IPS-20b (cell line): ENCODE measurements around the gene SENP1.

Experiments used
- H3K27ac ChIP-seq: one replicate; pipeline ENCODE4 v1.5.1; 2013; ENCODE audit warnings: low read length
- H3K27me3 ChIP-seq: 2 replicates; pipeline ENCODE4 v1.6.1; 2013; ENCODE audit warnings: mild to moderate bottlenecking, low read length, inconsistent platforms; ENCODE audit not compliant: insufficient read depth
- H3K36me3 ChIP-seq: 2 replicates; pipeline ENCODE4 v1.6.1; 2013; ENCODE audit warnings: low read depth, mild to moderate bottlenecking, inconsistent platforms, low read length, moderate library complexity; ENCODE audit not compliant: insufficient read depth
- H3K4me1 ChIP-seq: 2 replicates; pipeline ENCODE4 v1.6.1; 2013; ENCODE audit warnings: mild to moderate bottlenecking, control low read depth, inconsistent platforms, low read length, moderate library complexity; ENCODE audit not compliant: insufficient read depth
- H3K4me3 ChIP-seq: 2 replicates; pipeline ENCODE4 v1.5.1; 2013; ENCODE audit warnings: mild to moderate bottlenecking, low read length, inconsistent platforms
- H3K9ac ChIP-seq: 2 replicates; pipeline ENCODE4 v1.6.1; 2013; ENCODE audit warnings: low read depth, mild to moderate bottlenecking, inconsistent platforms, low read length, moderate library complexity
- H3K9me3 ChIP-seq: 2 replicates; pipeline ENCODE4 v1.6.1; 2013; ENCODE audit warnings: mild to moderate bottlenecking, low read depth, low read length, inconsistent platforms; ENCODE audit not compliant: insufficient read depth

The SENP1 gene

DNA sequence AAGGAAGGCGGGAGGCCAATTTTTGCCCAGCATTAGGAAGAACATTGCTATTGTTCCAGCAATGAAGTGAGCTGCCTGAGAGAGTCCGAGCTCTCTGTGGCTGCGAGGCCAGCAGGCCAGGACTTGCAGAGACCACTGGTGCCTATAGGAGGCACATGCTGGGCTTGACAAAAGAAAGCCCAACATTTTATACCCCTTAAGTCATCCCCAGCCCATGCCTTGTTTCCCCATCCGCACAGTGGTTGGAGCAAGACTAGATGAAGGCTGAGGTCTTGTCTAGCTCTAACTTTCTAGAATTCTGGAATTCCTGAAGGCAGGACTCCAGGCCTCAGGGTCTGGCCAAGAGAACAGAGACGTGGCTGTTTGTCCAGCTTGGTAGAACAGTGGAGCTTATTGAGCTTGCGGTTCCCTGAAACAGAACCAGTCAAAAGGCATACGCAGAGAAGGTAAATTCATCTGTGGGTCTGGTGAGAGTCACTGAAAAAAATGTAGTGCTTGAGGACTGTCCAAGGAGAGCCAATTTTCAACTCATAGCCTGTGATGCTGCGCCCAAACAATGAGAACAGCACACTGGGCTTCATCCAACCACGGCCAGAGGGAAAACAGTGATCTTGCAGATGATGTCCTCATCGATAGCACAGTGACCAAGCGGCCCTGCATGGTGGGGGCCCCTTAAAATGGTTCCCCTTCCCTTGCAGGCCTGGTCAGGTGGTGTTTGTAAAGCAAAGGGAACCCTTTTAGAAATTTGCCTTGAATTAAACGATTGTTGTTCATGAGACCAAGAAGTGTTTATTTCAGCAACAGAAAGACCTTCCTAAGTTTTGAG is 74.5 kb downstream of the SENP1 start:
- H3K4me1 ChIP-seq, result 0 out of 2 replicates have a peak, but pooled peaks cover 6% of the 10 kb centered on the region
- H3K9me3 ChIP-seq, result no peaks in the 10 kb centered on the region
- no peak overlapping the region for H3K27ac ChIP-seq
- H3K27me3 ChIP-seq, result peaks cover 100% of the 10 kb centered on the region
- H3K36me3 ChIP-seq, result no peaks in the 10 kb centered on the region
- H3K9ac ChIP-seq, result no peak overlapping the region
- no peak overlapping the region for H3K4me3 ChIP-seq

DNA sequence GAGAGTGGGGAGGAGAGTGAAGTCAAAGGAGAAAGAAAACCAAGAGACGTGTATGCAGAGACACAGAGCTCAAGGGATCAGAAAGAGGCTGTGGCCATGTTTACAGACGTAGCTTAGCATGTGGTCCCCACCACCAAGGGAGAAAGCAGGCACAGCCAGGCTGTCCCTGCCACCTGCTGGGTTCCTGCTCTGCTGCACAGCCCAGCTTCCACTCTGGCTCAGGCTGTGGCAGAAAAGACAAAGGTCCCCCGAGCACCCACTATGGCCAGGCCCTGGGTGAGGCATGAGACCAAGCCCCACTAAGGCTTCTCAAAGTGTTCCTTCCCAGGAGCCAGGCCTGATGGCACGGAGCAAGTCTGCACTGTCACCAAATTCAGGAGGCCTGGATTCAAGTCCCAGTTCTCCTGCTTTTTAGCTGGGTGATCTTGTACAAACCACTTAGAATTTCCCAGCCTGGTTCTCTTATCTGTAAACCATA is 75.7 kb downstream of the SENP1 start:
- Histone ChIP-seq H3K4me1 (0 out of 2 replicates have a peak, but pooled peaks cover 6% of the 10 kb centered on the region), H3K36me3 (no peaks in the 10 kb centered on the region), H3K9me3 (no peaks in the 10 kb centered on the region), H3K27me3 (peaks cover 100% of the 10 kb centered on the region), H3K27ac (no peak overlapping the region), H3K9ac (no peak overlapping the region), H3K4me3 (no peak overlapping the region)

DNA sequence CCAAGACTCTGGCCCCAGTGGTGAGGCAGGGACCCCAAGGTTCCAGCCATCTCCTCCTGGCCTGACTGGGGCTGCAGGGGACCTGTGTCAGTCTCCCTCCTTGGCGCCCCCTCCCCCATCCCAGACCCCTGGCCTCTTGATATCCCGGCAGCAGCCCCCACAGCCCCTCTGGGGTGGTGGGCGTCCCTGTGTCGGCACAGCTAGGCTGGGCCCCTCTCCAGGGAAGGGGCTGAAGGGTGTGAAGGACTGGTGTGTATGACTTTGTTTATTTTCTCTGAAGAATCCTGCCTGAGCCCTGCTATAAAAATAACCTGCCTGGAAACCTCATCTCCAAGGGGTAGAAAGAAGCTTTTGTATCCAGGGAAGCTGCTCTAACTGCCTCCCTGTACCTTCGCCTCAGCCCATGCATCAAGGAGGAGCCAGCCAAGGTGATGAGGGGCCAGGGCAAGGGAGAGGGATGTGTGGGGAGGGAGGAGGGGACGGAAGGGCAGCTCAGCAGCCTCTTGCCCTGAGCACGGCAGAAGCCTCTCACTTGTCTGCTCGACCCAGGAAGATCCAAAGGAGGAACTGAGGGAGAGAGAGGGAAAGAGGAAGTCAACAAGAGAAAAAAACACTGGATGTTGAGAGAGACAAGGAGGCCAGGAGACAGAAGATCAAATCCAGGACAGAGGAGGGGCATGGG is 76.2 kb downstream of the SENP1 start:
- no peaks in the 10 kb centered on the region for H3K9me3 ChIP-seq
- H3K9ac ChIP-seq, result no peak overlapping the region
- no peak overlapping the region for H3K4me3 ChIP-seq
- no peaks in the 10 kb centered on the region for H3K36me3 ChIP-seq
- H3K4me1 ChIP-seq, result 0 out of 2 replicates have a peak, but pooled peaks cover 6% of the 10 kb centered on the region
- peaks cover 100% of the 10 kb centered on the region for H3K27me3 ChIP-seq
- no peak overlapping the region for H3K27ac ChIP-seq

DNA sequence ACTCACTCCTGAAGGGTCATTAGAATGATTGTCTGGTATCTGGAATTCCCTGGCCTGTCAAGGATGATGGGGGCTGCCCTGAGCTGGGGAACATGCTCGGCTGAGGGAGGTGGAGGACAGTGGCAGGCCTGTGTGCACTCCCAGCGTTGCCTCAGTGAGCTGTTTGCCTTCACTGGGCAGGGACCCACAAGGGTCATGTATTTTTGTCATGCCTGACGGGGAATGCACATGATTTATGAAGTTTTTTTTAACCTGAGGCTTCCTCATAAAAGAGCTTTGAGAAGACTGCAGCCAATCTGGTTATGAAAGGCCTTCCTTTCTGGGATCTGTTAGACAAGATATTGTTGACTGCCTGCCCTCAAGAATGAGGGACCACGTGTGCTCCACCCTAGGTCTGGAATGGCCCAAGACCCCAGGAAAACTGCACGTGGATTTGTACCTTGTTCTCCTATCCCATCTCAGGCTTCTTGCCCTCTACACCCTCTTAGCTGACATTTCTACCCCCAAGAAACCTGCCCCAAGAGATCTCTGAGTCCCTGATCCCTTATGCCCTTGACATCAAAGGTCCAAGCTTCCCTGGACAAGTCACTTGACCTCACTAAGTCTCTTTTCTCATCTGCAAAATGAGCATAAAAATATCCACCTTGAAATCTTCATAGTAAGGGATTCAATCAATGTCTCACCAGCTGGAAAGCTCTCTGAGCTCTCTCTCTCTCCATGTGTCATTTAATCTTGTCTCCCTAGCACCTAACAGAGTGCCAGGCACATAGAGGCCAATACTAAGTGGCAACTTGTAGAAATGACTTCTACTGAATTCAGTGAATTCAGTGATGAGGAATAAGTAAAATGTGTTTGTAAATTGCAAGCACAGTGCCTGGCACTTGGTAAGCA is 77.1 kb downstream of the SENP1 start:
- peaks cover 100% of the 10 kb centered on the region for H3K27me3 ChIP-seq
- H3K27ac ChIP-seq, result no peak overlapping the region
- H3K4me1 ChIP-seq, result 0 out of 2 replicates have a peak, but pooled peaks cover 6% of the 10 kb centered on the region
- H3K9me3 ChIP-seq, result no peaks in the 10 kb centered on the region
- no peak overlapping the region for H3K9ac ChIP-seq
- no peaks in the 10 kb centered on the region for H3K36me3 ChIP-seq
- no peak overlapping the region for H3K4me3 ChIP-seq

DNA sequence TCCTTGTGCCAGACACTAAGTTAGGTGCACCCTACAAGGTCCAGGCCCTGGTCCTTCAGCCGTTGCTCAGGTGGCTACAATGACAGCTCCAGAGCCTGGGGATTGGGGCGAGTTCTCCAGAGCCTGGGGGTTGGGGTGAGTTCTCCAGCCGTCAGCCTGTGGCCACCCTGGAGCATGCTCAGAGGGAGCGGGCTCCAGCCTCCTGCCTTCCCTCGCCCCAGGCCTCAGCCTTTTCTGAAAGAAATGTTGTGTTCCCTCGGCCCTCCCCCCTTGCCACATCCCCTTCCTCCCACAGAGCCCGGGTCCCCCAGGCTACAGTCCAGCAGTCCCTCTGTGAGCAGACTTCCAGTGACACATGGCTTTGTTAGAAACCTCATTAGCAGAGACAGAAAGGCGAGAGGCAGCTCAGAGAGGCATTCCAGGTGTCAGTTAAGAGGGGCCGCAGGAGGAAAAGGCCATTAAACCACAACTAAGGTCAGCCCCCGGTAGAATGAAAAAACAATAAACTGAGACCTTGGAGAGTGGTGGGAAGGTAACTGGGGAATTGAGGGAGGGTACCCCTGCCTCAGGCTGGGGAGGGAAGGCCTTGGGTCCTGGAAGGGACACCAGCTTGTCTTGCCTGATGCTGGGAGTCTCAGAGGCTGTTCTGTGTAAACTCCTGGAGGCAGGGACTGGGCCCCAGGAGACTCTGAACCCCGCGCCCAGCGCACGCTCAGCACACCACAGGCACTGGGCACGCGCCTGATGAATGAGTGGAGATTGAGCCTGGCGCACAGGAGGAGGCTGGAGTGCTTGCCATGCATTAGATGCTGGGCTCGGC is 78.5 kb downstream of the SENP1 start:
- H3K9me3 ChIP-seq, result no peaks in the 10 kb centered on the region
- no peak overlapping the region for H3K27ac ChIP-seq
- peaks cover 100% of the 10 kb centered on the region for H3K27me3 ChIP-seq
- no peaks in the 10 kb centered on the region for H3K36me3 ChIP-seq
- H3K9ac ChIP-seq, result no peak overlapping the region
- no peak overlapping the region for H3K4me3 ChIP-seq
- H3K4me1 ChIP-seq, result peaks cover 16% of the 10 kb centered on the region; the same call in 1 of the 2 replicates

DNA sequence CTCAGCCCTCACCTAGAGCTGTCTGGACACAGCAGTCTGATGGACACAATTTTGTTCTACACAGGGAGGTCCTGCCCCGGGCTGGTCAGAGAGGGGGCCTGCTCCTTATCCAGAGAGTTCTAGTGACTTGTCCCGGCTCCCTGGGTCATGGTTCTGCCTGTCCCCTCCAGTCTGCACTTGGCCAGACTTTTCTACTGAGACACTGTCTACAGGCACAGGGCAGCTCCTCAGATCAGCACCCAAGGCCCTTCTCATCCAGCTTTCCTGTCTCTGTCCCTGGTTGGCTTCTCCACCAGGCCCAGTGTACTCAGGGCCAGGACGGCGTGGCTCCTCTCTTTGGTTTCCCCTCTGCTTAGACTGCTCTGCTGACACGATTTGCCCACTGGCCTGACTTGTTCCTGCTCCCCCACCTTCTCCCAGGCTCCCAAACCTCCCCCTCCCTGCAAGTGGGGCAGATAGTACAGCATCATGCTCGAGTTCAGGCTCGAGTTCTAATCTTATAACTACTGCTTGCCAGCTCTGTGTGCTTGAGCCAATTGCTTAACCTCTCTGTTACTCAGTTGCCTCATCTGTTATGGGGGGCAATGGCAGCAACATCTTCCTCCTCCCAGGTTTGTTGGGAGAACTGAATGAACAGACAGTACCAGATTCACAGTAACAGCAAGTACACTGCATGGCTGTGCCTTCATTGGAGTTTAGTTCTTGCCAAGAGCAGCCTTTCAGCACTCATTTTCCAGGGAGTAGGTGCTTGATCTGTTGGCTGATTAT is 79.6 kb downstream of the SENP1 start:
- Histone ChIP-seq H3K27me3 (peaks cover 100% of the 10 kb centered on the region), H3K4me3 (no peak overlapping the region), H3K9ac (no peak overlapping the region), H3K27ac (no peak overlapping the region), H3K36me3 (no peaks in the 10 kb centered on the region), H3K4me1 (peaks cover 21% of the 10 kb centered on the region; the same call in 1 of the 2 replicates), H3K9me3 (no peaks in the 10 kb centered on the region)

DNA sequence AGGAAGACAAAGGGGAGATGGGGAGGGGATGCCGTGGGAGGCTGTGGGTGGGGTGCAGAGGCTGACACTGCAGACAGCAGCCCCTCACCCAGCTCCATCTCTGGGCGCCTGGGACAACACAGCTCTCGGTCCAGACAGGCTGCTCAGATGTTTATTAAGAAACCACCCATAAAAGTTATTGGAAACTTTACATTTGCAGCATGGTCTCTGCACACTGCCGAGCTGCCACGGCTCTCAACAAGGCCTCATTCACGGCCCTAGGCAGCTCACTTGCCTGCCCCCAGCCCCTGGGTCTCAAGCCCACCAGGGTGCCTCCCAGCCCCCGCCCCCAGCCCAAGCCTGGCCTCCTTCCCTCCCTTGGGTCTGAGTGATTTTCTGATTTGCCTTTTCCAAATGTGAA is 80.6 kb downstream of the SENP1 start:
- peaks cover 100% of the 10 kb centered on the region for H3K27me3 ChIP-seq
- no peak overlapping the region for H3K27ac ChIP-seq
- no peak overlapping the region for H3K4me3 ChIP-seq
- no peaks in the 10 kb centered on the region for H3K36me3 ChIP-seq
- H3K9me3 ChIP-seq, result no peaks in the 10 kb centered on the region
- H3K4me1 ChIP-seq, result peaks cover 17% of the 10 kb centered on the region; the same call in 1 of the 2 replicates
- H3K9ac ChIP-seq, result no peak overlapping the region

DNA sequence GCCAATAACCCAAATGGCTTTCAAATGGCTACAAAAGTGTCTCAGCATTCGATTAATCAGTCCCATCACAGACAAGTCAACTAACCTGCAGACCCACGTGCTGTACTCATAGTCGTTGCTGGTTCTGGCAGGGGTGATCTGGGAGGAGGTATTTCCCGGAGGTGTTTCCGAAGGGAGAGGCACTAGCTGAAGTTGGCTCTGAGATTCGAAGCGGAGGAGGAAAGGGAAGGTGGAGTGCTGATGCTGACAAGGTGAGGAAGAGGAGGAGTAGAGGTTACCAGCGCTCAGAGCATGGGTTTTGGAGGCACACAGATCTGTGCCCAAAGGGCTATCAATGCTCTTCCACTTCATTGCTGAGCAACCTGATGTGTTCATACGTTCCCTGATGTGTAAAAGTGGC is 81.1 kb downstream of the SENP1 start:
- Histone ChIP-seq H3K9ac (no peak overlapping the region), H3K4me1 (peaks cover 17% of the 10 kb centered on the region; the same call in 1 of the 2 replicates), H3K4me3 (no peak overlapping the region), H3K36me3 (no peaks in the 10 kb centered on the region), H3K27ac (no peak overlapping the region), H3K9me3 (no peaks in the 10 kb centered on the region), H3K27me3 (peaks cover 100% of the 10 kb centered on the region)

DNA sequence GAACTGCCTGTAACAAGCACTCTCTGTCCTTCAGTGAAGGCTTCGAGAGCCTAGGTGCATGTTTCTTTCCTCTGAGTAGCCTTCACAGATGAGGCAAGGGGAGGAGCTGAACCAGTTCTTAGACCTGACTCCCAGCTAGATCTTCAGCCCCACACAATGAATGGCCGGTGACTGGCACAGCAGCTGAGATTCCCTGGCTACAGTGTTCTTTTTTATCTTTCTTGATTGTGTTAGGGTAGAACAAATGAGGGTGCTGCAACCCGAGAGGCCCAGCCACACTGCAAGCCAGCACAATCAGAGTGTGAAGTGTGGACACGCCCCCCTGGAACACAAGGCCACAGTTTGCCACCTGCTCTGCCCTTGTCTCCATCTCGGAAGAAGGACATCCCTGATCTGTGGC is 82.5 kb downstream of the SENP1 start:
- no peak overlapping the region for H3K27ac ChIP-seq
- no peak overlapping the region for H3K9ac ChIP-seq
- peaks cover 100% of the 10 kb centered on the region for H3K27me3 ChIP-seq
- peaks cover 17% of the 10 kb centered on the region; the same call in 1 of the 2 replicates for H3K4me1 ChIP-seq
- no peaks in the 10 kb centered on the region for H3K36me3 ChIP-seq
- peak overlapping the region; percentile 12; the same call in 1 of the 2 replicates for H3K4me3 ChIP-seq
- H3K9me3 ChIP-seq, result no peaks in the 10 kb centered on the region

DNA sequence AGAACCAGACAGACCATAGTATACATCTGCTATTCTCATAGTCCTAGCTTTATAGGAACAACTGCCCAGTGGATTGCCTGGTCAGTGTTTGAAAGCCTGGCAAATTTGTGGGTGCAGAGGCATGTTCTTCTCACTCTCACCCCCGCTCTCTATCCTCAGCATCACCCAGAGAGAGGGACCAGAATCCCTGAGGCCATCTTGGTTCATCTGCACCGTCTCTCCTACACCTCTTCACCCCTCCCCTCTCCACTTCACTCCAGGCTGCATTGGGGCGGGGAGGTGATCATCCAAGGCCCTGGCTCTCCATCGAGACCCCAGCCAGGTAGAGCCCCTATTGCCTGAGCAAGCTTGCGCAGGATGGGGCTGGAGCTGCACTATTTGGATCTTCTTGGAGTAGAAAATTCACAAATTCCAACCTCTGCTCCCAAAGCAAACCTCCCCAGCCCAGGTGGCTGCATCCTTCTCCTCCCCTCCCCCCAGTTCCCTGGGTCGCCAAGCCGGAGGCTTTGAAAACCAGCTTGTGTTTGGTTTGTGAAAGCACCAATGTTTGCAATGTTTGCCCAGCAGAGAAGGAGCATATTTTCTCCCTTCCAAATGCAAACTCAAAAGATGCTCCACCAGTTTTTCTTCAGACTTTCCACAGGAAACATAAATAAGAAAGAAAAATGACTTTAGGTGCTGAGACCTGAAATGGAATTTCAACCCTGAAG is 83.0 kb downstream of the SENP1 start:
- Histone ChIP-seq H3K9ac (no peak overlapping the region), H3K27me3 (peaks cover 100% of the 10 kb centered on the region), H3K4me1 (peaks cover 17% of the 10 kb centered on the region; the same call in 1 of the 2 replicates), H3K36me3 (no peaks in the 10 kb centered on the region), H3K4me3 (peak overlapping the region; percentile 12; the same call in 1 of the 2 replicates), H3K9me3 (no peaks in the 10 kb centered on the region), H3K27ac (no peak overlapping the region)
